ENCODE data around the gene REV1. TPM values are rescaled to one million over a fixed set of nuclear protein-coding genes. Genes with fewer than 3 reads are reported as not detected.

Gene REV1
- total and polyA plus RNA-seq, 2 of the 4 experiments (the other 2 are of a cell fraction): 13.4 to 30.1 TPM

DNA sequence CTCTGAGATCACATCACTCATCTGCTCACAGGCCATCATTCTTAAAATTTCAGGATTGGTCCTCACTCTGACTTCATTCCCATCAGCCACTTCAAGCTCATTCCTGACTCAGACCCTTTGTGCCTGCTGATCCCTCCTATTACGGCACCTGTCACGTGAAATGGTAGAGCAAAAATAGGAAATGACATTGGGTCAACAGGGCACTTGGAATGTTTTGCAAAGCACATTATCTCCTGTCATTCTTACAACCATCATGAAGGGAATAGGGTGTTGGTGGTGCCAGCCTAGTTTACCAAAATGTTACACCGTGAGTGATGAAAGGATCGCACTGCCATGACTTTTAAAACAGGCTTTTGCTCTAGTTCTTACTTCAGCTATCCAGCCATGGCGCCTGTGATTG lies 91.5 kb downstream of the REV1 start:
- H3K9ac ChIP-seq (ENCODE audit: low read depth, low read length): no peak overlapping the region
- H4K91ac ChIP-seq (ENCODE audit: insufficient read depth, low read depth, low read length): no peak overlapping the region
- H3K27me3 ChIP-seq (ENCODE audit: control insufficient read depth, insufficient read depth, low read length): no peaks in the 10 kb centered on the region
- no peak overlapping the region for H3K27ac ChIP-seq (ENCODE audit: insufficient read depth, low read length)
- H3K79me1 ChIP-seq (ENCODE audit: low read depth in 1 of 2, low read length in 2 of 2): peaks cover 0 to 10% of the 10 kb centered on the region in 2 experiments; a peak in 3 of 4 replicates
- peaks cover 6% of the 10 kb centered on the region; the same call in 1 of the 2 replicates for H4K20me1 ChIP-seq (ENCODE audit: insufficient read depth, low read length)
- H2AK9ac ChIP-seq (replicated peaks; ENCODE audit: low read depth, low read length, poor library complexity): no peak overlapping the region
- H3K4me3 ChIP-seq (ENCODE audit: insufficient read depth, low read depth, low read length): no peak overlapping the region
- no peak overlapping the region for H3K4ac ChIP-seq (ENCODE audit: low read depth, low read length)
- H3K23ac ChIP-seq (ENCODE audit: low read depth, low read length): no peak overlapping the region
- ATAC-seq (ENCODE audit: low read depth) (no peak), DNase-seq (no peak)
- no peak overlapping the region for H2BK120ac ChIP-seq (ENCODE audit: low read depth, low read length)
- H3K4me1 ChIP-seq (ENCODE audit: control insufficient read depth, insufficient read depth, low read length): peaks cover 2% of the 10 kb centered on the region; the same call in 1 of the 2 replicates
- no peak overlapping the region for H2AFZ ChIP-seq (replicated peaks; ENCODE audit: low read length, poor library complexity)
- H3K14ac ChIP-seq (replicated peaks; ENCODE audit: low read depth, low read length): no peak overlapping the region
- POLR2A ChIA-PET (ENCODE audit: unreplicated experiment): no interaction called here
- H2AK5ac ChIP-seq (ENCODE audit: low read depth, low read length): no peak overlapping the region
- CTCF ChIA-PET: no interaction called here
- no TSS peak for BruUV-seq (replicated peaks)
- H3K9me3 ChIP-seq (ENCODE audit: control insufficient read depth, insufficient read depth, low read length): no peaks in the 10 kb centered on the region
- no peak overlapping the region for H3K18ac ChIP-seq (ENCODE audit: low read depth, low read length)
- H3K36me3 ChIP-seq (ENCODE audit: control insufficient read depth, insufficient read depth, low read length): peaks cover 55% of the 10 kb centered on the region
- no peak overlapping the region for H2BK5ac ChIP-seq (ENCODE audit: low read depth, low read length, poor library complexity, severe bottlenecking)
- dilution Hi-C loops (cut with HindIII; ENCODE audit: low sequenced_read_pairs, unreplicated experiment): no loop called here
- WGBS, 2 experiments (ENCODE audit: extremely low coverage in 2 of 2, insufficient read length in 1 of 2): no CpG with 5 or more reads among the region's 5 CpGs
- H3K9me1 ChIP-seq (ENCODE audit: insufficient read depth, low read length): peaks cover 12% of the 10 kb centered on the region
- no peak overlapping the region for H2BK15ac ChIP-seq (ENCODE audit: low read depth, low read length)
- no peak overlapping the region for H4K8ac ChIP-seq (ENCODE audit: low read depth in 2 of 2, low read length in 2 of 2)
- H2BK20ac ChIP-seq (ENCODE audit: low read depth, low read length): no peak overlapping the region
- TF ChIP-seq RAD21 (IDR thresholded peaks at IDR 0.05; ENCODE audit: low read length): no peak
- in situ Hi-C loops (cut with MboI; ENCODE audit: low sequenced_read_pairs): no loop called here
- H4K5ac ChIP-seq (ENCODE audit: low read depth, low read length): no peak overlapping the region
- no peak overlapping the region for H3K4me2 ChIP-seq (ENCODE audit: low read depth, low read length)
- intact Hi-C loops (cut with micrococcal nuclease): no loop called here
- no peak overlapping the region for H3K56ac ChIP-seq (ENCODE audit: extremely low read depth, insufficient read depth, low read length)
